IPS-11a (cell line): Measurements from ENCODE around the gene PPP2R2D.

Experiments
- H3K4me3 ChIP-seq: one replicate; pipeline ENCODE4 v1.5.1; 2013; ENCODE audit warnings: low read depth, low read length, control low read depth

The PPP2R2D gene

DNA sequence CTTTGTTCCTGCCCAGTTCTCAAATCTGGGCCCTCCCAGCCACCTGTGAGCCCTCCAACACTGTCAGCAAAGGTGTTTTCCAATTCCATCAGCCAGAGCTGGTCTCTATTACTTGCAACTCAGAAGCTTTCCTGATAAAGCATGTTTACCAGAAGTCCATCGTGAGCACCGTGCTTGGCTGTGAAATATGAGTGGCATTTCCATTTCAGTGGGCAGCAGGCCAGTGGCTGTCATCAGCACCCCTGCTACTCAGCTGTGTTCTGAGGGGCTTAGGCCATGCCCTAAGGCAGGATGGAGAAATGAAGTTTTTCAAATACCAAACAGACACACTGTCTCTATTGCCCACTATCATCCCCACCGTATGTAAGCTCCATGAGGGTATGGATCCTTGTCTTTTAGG is 93.6 kb downstream of the PPP2R2D start:
- H3K4me3 ChIP-seq, result no peak overlapping the region

DNA sequence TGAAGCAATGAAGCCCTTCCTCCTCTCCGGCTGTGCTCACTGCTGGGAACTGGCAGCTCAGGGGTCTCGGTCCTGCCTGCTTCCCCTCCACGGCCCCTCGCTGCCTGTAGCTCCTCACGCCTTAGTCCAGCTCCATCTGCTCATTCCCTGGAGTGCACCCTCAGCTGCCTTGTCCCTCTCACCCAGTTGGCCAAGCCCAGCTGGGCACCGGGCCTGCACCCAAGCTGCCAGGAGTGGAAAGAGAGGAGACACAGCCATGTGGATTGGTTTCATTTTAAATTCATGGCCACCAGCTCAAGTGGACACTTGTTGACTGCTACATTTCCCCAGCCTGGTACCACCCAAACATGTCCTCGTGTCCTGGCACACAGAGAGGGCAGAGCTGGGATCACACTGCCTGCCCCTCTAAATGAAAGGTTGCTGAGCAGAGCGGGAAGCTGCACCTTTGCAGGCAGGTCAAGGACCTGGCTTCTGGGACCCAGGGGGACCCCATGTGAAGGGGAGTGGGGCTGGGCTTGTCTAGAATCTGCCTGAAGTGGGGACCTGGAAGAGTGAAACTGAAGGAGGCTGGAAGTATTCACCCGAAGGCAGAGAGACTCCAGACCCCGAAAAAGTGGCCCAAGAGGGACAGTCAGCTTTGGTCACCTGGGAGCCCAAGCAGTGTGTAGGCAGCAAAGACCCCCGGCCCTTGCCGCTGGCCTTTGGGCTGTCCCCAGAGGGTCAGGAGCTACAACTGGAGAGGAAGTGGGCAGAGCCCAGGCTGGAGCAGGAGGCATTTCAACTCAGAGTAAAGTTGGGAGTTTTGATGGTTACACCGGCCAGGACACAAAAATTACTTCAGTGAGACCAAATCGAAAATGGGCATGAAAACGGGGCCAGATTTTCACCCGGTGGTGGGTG is 95.9 kb downstream of the PPP2R2D start:
- no peak overlapping the region for H3K4me3 ChIP-seq

- H3K4me3 ChIP-seq, result no peak overlapping the region
Measured at GRCh38 chr10:131997366-131998049, 96.7 kb downstream of the PPP2R2D start.

- no peak overlapping the region for H3K4me3 ChIP-seq
Measured at GRCh38 chr10:131998050-131998844, 97.4 kb downstream of the PPP2R2D start.

- no peak overlapping the region for H3K4me3 ChIP-seq
Measured at GRCh38 chr10:131998845-131999681, 98.3 kb downstream of the PPP2R2D start.

GRCh38 chr10:132001238-132001972 is 100.6 kb downstream of the PPP2R2D start:
- no peak overlapping the region for H3K4me3 ChIP-seq

- H3K4me3 ChIP-seq, result no peak overlapping the region
Measured at GRCh38 chr10:132002004-132002403, 101.2 kb downstream of the PPP2R2D start.

DNA sequence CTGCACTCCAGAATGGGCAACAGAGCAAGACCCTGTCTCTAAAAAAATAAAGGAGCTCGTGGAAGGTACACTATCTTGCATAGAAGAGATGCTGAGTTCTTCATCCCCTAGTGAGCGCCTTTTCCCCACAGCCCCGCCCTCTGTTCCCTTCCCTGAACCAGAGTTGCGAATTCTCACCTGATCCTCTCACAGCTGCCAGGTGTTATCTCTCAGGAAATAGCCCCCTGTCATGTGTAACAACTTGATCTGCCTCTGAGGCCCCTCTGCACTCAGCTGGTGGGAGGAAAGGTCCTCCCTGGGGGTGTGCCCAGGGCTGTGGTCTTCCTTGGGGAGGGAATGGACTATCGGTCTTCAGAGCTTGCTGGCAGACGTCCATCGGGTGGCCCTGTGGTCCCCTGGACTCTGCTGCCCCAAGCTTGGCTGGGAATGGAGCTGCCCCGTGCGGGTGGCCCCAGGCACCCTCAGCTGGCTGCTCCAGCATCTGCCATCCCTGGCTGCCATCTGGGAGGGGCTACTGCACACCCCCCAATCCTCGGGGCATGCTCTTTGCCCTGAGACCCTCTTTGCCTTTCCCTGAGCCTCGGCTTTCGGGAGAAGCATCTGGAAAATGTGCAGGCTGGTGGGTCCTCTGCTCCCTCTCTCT is 102.6 kb downstream of the PPP2R2D start:
- no peak overlapping the region for H3K4me3 ChIP-seq

GRCh38 chr10:132004052-132004451 is 103.2 kb downstream of the PPP2R2D start:
- no peak overlapping the region for H3K4me3 ChIP-seq

DNA sequence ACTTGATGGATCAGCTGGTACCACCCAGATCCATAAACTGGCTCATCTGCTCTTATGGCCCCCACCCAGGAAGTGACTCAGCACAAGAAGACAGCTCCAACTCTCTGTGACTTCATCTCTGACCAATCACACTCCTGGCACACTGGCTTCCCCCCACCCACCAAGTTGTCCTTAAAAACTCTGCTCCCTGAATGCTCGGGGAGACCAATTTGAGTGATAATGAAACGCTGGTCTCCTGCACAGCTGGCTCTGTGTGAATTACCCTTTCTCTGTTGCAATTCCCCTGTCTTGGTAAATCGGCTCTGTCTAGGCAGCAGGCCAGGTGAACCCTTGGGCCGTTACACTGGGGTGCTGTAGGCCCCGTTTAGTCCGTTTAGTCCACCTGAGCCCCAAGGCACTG is 104.3 kb downstream of the PPP2R2D start:
- H3K4me3 ChIP-seq, result no peak overlapping the region

DNA sequence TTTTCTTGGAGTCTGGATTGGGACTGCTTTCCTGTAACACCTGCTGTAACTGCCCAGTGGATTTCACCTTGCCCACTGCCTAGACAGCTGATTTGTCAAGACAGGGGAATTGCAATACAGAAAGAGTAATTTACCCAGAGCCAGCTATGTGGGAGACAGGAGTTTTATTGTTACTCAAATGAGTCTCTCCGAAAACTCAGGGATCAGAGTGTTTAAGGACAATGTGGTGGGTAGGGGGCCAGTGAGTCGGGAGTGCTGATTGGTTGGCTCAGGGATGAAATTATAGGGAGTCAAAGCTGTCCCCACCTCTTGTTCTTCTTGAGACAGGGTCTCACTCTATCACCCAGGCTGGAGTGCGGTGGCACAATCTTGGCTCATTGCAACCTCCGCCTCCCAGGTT is 106.2 kb downstream of the PPP2R2D start:
- no peak overlapping the region for H3K4me3 ChIP-seq

DNA sequence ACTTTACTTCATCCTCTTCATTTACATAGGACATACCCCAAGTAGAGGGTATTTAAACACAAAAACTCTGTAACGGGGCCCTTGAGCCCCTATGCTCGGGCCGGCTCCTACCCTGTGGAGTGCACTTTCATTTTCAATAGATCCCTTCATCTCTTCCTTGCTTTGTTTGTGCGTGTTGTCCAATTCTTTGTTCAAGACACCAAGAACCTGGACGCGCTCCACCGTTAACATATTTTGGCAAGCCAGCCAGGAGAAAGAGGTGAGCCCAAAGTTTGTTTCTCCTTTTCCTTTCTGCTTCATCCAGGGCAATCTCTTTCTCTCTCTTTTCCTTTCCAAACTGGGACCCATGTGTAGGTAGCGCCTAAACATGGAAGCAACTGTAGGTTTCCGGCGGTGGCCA is 106.9 kb downstream of the PPP2R2D start:
- no peak overlapping the region for H3K4me3 ChIP-seq
